A673 (cell line): Measurements from ENCODE around the gene SYNGR1.

Source experiments
- CTCF ChIP-seq: fragments of 300-800, 200-600 bp; sonication (generic); conservative IDR thresholded peaks from 2 replicates; pipeline ENCODE4 v1.5.1; 2017; ENCODE audit warnings: low read depth, mild to moderate bottlenecking, antibody characterized with exemption, low read length, moderate library complexity, mixed read lengths
- EZH2 ChIP-seq: fragments of 200-600 bp; sonication (generic); IDR thresholded peaks from 2 replicates; pipeline ENCODE4 v1.6.1; 2017; ENCODE audit warnings: borderline replicate concordance, low read depth, mild to moderate bottlenecking, mixed read lengths, antibody characterized with exemption, low read length; ENCODE audit not compliant: poor library complexity, severe bottlenecking

- TF ChIP-seq EZH2, result no peak
- TF ChIP-seq CTCF, result no peak
These were observed 59.0 kb downstream of the SYNGR1 start for GRCh38 chr22:39408807-39409206.
